GM12864 (cell line): Measurements from ENCODE around the gene STK36.

Experiments used
- DNase-seq: peaks from one replicate; pipeline ENCODE4 v3.0.0-alpha.2; 2011; ENCODE audit warnings: low read depth
- H3K4me3 ChIP-seq: 2 replicates; pipeline ENCODE4 v1.5.1; 2011; ENCODE audit warnings: mild to moderate bottlenecking, low read depth, low read length, control low read depth
- CTCF ChIP-seq: IDR thresholded peaks from 2 replicates; pipeline ENCODE4 v1.5.1; 2011; ENCODE audit warnings: low read depth, mild to moderate bottlenecking, moderate library complexity, low read length, control low read depth, inconsistent platforms; ENCODE audit errors: missing control alignments

The STK36 gene

GRCh38 chr2:218733171-218734021, 61.5 kb downstream of the STK36 start:
- peak; percentile 46 for DNase-seq
- no peak for TF ChIP-seq CTCF

GRCh38 chr2:218734190-218734975, 62.5 kb downstream of the STK36 start:
- DNase-seq = no peak
- H3K4me3 ChIP-seq = no peak overlapping the region
- no peak for TF ChIP-seq CTCF

More at GRCh38 chr2:218733171-218734021, 61.5 kb downstream of the STK36 start:
- no peak overlapping the region for H3K4me3 ChIP-seq

- no peak overlapping the region for H3K4me3 ChIP-seq
- no peak for TF ChIP-seq CTCF
Measured at GRCh38 chr2:218736531-218736930, 64.6 kb downstream of the STK36 start.

GRCh38 chr2:218743068-218743467, 71.2 kb downstream of the STK36 start:
- TF ChIP-seq CTCF = no peak
- H3K4me3 ChIP-seq = no peak overlapping the region
- peak; percentile 43 for DNase-seq

More at GRCh38 chr2:218736531-218736930, 64.6 kb downstream of the STK36 start:
- no peak for DNase-seq

GRCh38 chr2:218744615-218745014, 72.7 kb downstream of the STK36 start:
- TF ChIP-seq CTCF = no peak
- no peak overlapping the region for H3K4me3 ChIP-seq
- DNase-seq = peak; percentile 30

GRCh38 chr2:218745160-218745558, 73.3 kb downstream of the STK36 start:
- no peak for DNase-seq
- no peak for TF ChIP-seq CTCF
- no peak overlapping the region for H3K4me3 ChIP-seq
